ENCODE measurements around the gene INTS2. TPM values are rescaled to one million over a fixed set of nuclear protein-coding genes. Genes with fewer than 3 reads are reported as not detected.

Gene INTS2
- total RNA-seq, 3 donors from 2014 or later (not counting 1 experiment from before 2014, with no cell fraction given) = 14.2 to 21.0 (median 14.6) TPM

Other genes starting within 250 kb of the INTS2 start
- gene BRIP1, start 64.5 kb downstream of the INTS2 start, total RNA-seq = 1 to 10 TPM; 2.7 to 3.7 (median 2.9) TPM
- gene MED13, start 137.3 kb upstream of the INTS2 start, total RNA-seq = 100 to 1,000 TPM; 107 to 122 (median 116) TPM